Measurements from ENCODE around the gene RYR2.

- TF ChIP-seq CTCF (IDR thresholded peaks at IDR 0.05) (no peak), POLR2A (IDR thresholded peaks at IDR 0.05) (no peak)
These were observed 225.8 kb downstream of the RYR2 start for GRCh38 chr1:237267743-237268142.

Measured in esophagus squamous epithelium (tissue), 4 donors.